GM12878 (cell line): ENCODE results near the gene NELFB.

Source experiments
- ASH2L ChIP-seq: fragments of 300-600, 200-600 bp; sonication (generic); IDR thresholded peaks from 2 replicates; pipeline ENCODE4 v1.6.1; 2017; ENCODE audit warnings: low read depth, mild to moderate bottlenecking, borderline replicate concordance
- MXI1 ChIP-seq: fragments of 150-350 bp; IDR thresholded peaks from 2 replicates; pipeline ENCODE4 v1.6.1; 2011; ENCODE audit warnings: low read depth, mild to moderate bottlenecking, inconsistent platforms, low read length, improper control_type of control experiment
- TAF1 ChIP-seq: IDR thresholded peaks from 2 replicates; pipeline ENCODE4 v1.6.1; 2011; ENCODE audit warnings: mild to moderate bottlenecking, low read depth, low read length, borderline replicate concordance

- TF ChIP-seq TAF1 (no peak), MXI1 (no peak), ASH2L (no peak)
Measured at GRCh38 chr9:137224830-137225694, 30.1 kb upstream of the NELFB start, which contains the start of gene CYSRT1.
